Gastroesophageal sphincter (tissue), 3 donors: ENCODE data around the gene SLC19A2.

Experiments used
- EP300 ChIP-seq: sonication (generic); formaldehyde crosslinking; IDR thresholded peaks from one replicate; pipeline ENCODE4 v1.6.1; 2017; ENCODE audit warnings: antibody characterized with exemption, mild to moderate bottlenecking
- POLR2A ChIP-seq, 2 donors: fragments of 450-650 bp; IDR thresholded peaks; one replicate each; pipeline ENCODE4 v1.6.1; 2017; ENCODE audit warnings: antibody characterized with exemption in 2 of 2, mild to moderate bottlenecking in 2 of 2, moderate library complexity in 1 of 2
- POLR2AphosphoS5 ChIP-seq: sonication (generic); formaldehyde crosslinking; IDR thresholded peaks from one replicate; pipeline ENCODE4 v1.6.1; 2017; ENCODE audit warnings: antibody characterized with exemption
- TF ChIP-seq, protein P1 (sequence below), 4 experiments: fragments of 200-600 bp in 2 of 4; fragments of 450-650 bp in 2 of 4; sonication (generic) in 1 of 4; IDR thresholded peaks; one replicate each; pipeline ENCODE4 v1.5.1; 2017 to 2019; ENCODE audit warnings: antibody characterized with exemption in 4 of 4, mild to moderate bottlenecking in 2 of 4, moderate library complexity in 2 of 4

- no peak for TF ChIP-seq POLR2AphosphoS5
- TF ChIP-seq, protein P1, sequence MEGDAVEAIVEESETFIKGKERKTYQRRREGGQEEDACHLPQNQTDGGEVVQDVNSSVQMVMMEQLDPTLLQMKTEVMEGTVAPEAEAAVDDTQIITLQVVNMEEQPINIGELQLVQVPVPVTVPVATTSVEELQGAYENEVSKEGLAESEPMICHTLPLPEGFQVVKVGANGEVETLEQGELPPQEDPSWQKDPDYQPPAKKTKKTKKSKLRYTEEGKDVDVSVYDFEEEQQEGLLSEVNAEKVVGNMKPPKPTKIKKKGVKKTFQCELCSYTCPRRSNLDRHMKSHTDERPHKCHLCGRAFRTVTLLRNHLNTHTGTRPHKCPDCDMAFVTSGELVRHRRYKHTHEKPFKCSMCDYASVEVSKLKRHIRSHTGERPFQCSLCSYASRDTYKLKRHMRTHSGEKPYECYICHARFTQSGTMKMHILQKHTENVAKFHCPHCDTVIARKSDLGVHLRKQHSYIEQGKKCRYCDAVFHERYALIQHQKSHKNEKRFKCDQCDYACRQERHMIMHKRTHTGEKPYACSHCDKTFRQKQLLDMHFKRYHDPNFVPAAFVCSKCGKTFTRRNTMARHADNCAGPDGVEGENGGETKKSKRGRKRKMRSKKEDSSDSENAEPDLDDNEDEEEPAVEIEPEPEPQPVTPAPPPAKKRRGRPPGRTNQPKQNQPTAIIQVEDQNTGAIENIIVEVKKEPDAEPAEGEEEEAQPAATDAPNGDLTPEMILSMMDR (IDR thresholded peaks at IDR 0.05): no peak
- no peak for TF ChIP-seq EP300
- TF ChIP-seq POLR2A (IDR thresholded peaks at IDR 0.05): no peak
Observed at GRCh38 chr1:169443923-169444322, 41.8 kb downstream of the SLC19A2 start.
